GM06990 (cell line): ENCODE results near the gene PLD2.

Source experiments
- DNase-seq: peaks from one replicate; pipeline ENCODE4 v3.0.0-alpha.2; 2011; ENCODE audit not compliant: insufficient read length; ENCODE audit errors: extremely low read depth
- H3K27me3 ChIP-seq: replicated peaks from 2 replicates; pipeline ENCODE4 v1.6.0; 2011; ENCODE audit warnings: low read length; ENCODE audit not compliant: control insufficient read depth, insufficient read depth
- H3K36me3 ChIP-seq: 2 replicates; pipeline ENCODE4 v1.5.1; 2011; ENCODE audit warnings: low read length; ENCODE audit not compliant: control insufficient read depth, insufficient read depth
- H3K4me3 ChIP-seq: replicated peaks from 2 replicates; pipeline ENCODE4 v1.5.1; 2011; ENCODE audit warnings: low read depth, mild to moderate bottlenecking, control low read depth, low read length
- CTCF ChIP-seq: IDR thresholded peaks from 2 replicates; pipeline ENCODE4 v1.5.1; 2011; ENCODE audit warnings: low read length, control low read depth, mild to moderate bottlenecking, inconsistent platforms; ENCODE audit not compliant: insufficient read depth, poor library complexity, severe bottlenecking

Gene PLD2

DNA sequence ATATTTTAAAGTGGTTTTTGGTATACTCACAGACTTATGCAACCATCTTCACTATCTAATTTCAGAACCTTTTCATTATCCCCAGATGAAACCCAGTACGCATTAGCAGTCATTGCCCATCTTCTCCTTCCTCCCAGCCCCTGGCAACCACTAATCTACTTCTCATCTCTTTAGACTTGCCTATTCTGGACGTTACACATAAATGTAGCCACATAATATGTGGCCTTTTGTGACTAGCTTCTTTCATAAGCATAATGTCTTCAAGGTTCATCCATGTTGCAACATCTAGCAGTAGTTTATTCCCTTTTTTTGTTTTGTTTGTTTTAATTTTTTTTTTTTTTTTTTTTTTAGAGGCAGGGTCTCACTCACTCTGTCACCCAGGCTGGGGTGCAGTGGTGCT, 63.9 kb downstream of the PLD2 start:
- DNase-seq, result no peak
- TF ChIP-seq CTCF, result no peak
- Histone ChIP-seq H3K4me3 (no peak overlapping the region), H3K36me3 (no peaks in the 10 kb centered on the region), H3K27me3 (no peaks in the 10 kb centered on the region)

DNA sequence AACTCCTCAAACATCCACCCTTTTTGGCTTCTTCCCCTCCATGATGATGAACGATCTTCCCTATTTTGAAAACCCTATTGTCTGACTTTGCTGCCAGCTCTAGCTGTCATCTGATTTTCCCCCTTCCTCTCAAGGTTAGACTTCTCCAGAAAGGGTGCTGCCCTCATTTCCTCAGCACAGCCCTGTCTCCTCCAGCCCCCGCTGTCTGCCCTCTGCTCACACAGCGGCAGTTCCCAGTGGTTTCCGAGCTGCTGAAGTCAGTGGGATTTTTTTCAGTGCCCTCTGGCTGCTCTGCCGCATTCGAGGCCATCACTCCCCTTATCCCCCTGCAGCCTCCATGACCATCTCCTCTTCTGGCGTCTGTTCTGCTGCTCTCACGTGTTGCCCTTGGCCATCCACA, 65.8 kb downstream of the PLD2 start:
- DNase-seq, result no peak
- Histone ChIP-seq H3K27me3 (no peaks in the 10 kb centered on the region), H3K4me3 (no peak overlapping the region), H3K36me3 (no peaks in the 10 kb centered on the region)
- no peak for TF ChIP-seq CTCF
